C4-2B (cell line): ENCODE data around the gene P2RY12.

Experiments used
- H3K27ac ChIP-seq: fragments of 450-650 bp; 2 replicates; pipeline ENCODE4 v1.5.1; 2017
- CTCF ChIP-seq: fragments of 450-650 bp; conservative IDR thresholded peaks from 2 replicates; pipeline ENCODE4 v1.5.1; 2017; ENCODE audit warnings: mild to moderate bottlenecking
- ZFX ChIP-seq: fragments of 450-650 bp; IDR thresholded peaks from 2 replicates; pipeline ENCODE4 v1.6.1; 2017

Gene P2RY12

GRCh38 chr3:151384741-151385174, at the start of gene P2RY12:
P2RY12 (minus strand) TSS chr3:151384753; CDS start chr3:151338845, 45,908 bp downstream.
- H3K27ac ChIP-seq: no peak within 1 kb of the TSS
- no peak for TF ChIP-seq ZFX
- TF ChIP-seq CTCF: no peak

GRCh38 chr3:151432616-151433372, 48.2 kb upstream of the P2RY12 start:
- TF ChIP-seq CTCF: no peak
- TF ChIP-seq ZFX: no peak
- H3K27ac ChIP-seq: no peak overlapping the region

- TF ChIP-seq CTCF (no peak), ZFX (no peak)
- no peak overlapping the region for H3K27ac ChIP-seq
Measured at GRCh38 chr3:151431940-151432339, 47.4 kb upstream of the P2RY12 start.

GRCh38 chr3:151430821-151431484, 46.4 kb upstream of the P2RY12 start:
- no peak overlapping the region for H3K27ac ChIP-seq
- TF ChIP-seq ZFX (no peak), CTCF (no peak)

- TF ChIP-seq ZFX (no peak), CTCF (no peak)
- H3K27ac ChIP-seq: no peak overlapping the region
Measured at GRCh38 chr3:151428386-151428785, 43.8 kb upstream of the P2RY12 start.

GRCh38 chr3:151426341-151426657, 41.7 kb upstream of the P2RY12 start:
- TF ChIP-seq CTCF (peak; percentile 61), ZFX (no peak)
- H3K27ac ChIP-seq: no peak overlapping the region

GRCh38 chr3:151425627-151426340, 41.2 kb upstream of the P2RY12 start:
- peak; percentile 74 for TF ChIP-seq CTCF
- no peak for TF ChIP-seq ZFX
- H3K27ac ChIP-seq: no peak overlapping the region
